Breast epithelium (tissue), 4 donors: ENCODE data around the gene RTN3. TPM values are rescaled to one million over a fixed set of nuclear protein-coding genes. Genes with fewer than 3 reads are reported as not detected.
A peak's percentile ranks its signal among the peaks of the same experiment; 100 is the strongest.

Experiments used
- DNase-seq, 2 donors: peaks; one replicate each; pipeline ENCODE4 v3.0.0-alpha.2; 2019; ENCODE audit warnings: low spot score in 2 of 2
- H3K27ac ChIP-seq, 2 donors: fragments of 200-600 bp; sonication (generic) in 1 of 2; one replicate each; pipeline ENCODE4 v1.5.1; 2016 to 2019; ENCODE audit warnings: mild to moderate bottlenecking in 1 of 2
- H3K27me3 ChIP-seq, 2 donors: fragments of 200-600 bp; sonication (generic) in 1 of 2; one replicate each; pipeline versions ENCODE4 v1.5.1 to v1.6.0; 2017 to 2019; ENCODE audit warnings: control low read depth in 1 of 2, mild to moderate bottlenecking in 1 of 2
- H3K36me3 ChIP-seq: fragments of 200-600 bp; one replicate; pipeline ENCODE4 v1.5.1; 2019
- H3K4me1 ChIP-seq, 2 donors: fragments of 200-600 bp; sonication (generic); one replicate each; pipeline ENCODE4 v1.5.1; 2016 to 2019; ENCODE audit warnings: control low read depth in 1 of 2
- H3K4me3 ChIP-seq, 3 donors: fragments of 200-600 bp; sonication (generic); 1 replicate in 2 of 3; 2 replicates in 1 of 3; pipeline ENCODE4 v1.5.1; 2016 to 2019; ENCODE audit warnings: mild to moderate bottlenecking in 3 of 3, moderate library complexity in 2 of 3
- H3K9me3 ChIP-seq, 2 donors: fragments of 200-600 bp; sonication (generic) in 1 of 2; one replicate each; pipeline ENCODE4 v1.5.1; 2016 to 2019; ENCODE audit warnings: control low read depth in 1 of 2
- POLR2A ChIP-seq: fragments of 450-650 bp; IDR thresholded peaks from one replicate; pipeline ENCODE4 v1.6.1; 2016; ENCODE audit warnings: antibody characterized with exemption, mild to moderate bottlenecking, moderate library complexity
- POLR2AphosphoS5 ChIP-seq, 3 donors: sonication (generic); formaldehyde crosslinking; IDR thresholded peaks; one replicate each; pipeline ENCODE4 v1.6.1; 2017; ENCODE audit warnings: antibody characterized with exemption in 3 of 3
- intact Hi-C: fragments of 100-400 bp; cut with DNase I; formaldehyde crosslinking; loops from one replicate; pipeline ENCODE4 v1.15.1; 2023; ENCODE audit warnings: low total_unique reads
- total RNA-seq, 3 donors: library from RNA; depleted of rRNA; stranded (reverse); fragments of >200 nt; gene quantifications; one replicate each; pipeline ENCODE4 v1.1.0, GENCODE V29; 2016
- TF ChIP-seq, protein P1 (sequence below), 3 donors: fragments of 450-650 bp; IDR thresholded peaks; one replicate each; pipeline ENCODE4 v1.5.1; 2016 to 2017; ENCODE audit warnings: antibody characterized with exemption in 3 of 3, mild to moderate bottlenecking in 3 of 3, moderate library complexity in 3 of 3

RTN3 gene
- total RNA-seq, 3 donors from 2014 or later = 115 to 199 (median 162) TPM

DNA sequence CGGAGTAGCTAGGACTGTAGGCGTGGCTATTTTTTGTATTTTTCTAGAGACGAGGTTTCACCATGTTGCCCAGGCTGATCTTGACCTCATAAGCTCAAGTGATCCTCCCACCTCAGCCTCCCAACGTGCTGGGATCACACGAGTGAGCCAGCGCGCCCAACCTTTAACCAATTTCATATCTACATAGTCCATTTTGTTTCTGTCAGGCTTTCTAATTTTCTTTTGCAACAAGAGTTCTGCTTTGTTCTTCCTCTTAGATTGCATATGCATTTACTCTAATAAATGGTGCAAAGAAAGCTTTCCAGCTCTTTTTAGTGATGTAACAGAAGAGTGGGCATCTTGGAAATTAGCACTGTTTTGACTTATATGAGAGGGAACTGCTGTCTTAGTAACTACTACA, 13.3 kb downstream of the RTN3 start:
- TF ChIP-seq POLR2A (no peak), POLR2AphosphoS5 (IDR thresholded peaks at IDR 0.05) (no peak)
- TF ChIP-seq, protein P1, sequence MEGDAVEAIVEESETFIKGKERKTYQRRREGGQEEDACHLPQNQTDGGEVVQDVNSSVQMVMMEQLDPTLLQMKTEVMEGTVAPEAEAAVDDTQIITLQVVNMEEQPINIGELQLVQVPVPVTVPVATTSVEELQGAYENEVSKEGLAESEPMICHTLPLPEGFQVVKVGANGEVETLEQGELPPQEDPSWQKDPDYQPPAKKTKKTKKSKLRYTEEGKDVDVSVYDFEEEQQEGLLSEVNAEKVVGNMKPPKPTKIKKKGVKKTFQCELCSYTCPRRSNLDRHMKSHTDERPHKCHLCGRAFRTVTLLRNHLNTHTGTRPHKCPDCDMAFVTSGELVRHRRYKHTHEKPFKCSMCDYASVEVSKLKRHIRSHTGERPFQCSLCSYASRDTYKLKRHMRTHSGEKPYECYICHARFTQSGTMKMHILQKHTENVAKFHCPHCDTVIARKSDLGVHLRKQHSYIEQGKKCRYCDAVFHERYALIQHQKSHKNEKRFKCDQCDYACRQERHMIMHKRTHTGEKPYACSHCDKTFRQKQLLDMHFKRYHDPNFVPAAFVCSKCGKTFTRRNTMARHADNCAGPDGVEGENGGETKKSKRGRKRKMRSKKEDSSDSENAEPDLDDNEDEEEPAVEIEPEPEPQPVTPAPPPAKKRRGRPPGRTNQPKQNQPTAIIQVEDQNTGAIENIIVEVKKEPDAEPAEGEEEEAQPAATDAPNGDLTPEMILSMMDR (IDR thresholded peaks at IDR 0.05) = no peak
- H3K9me3 ChIP-seq = no peaks in the 10 kb centered on the region
- no peaks in the 10 kb centered on the region for H3K27me3 ChIP-seq
- H3K4me3 ChIP-seq = no peak overlapping the region
- no peaks in the 10 kb centered on the region for H3K36me3 ChIP-seq
- DNase-seq = no peak
- intact Hi-C loops = no loop called here
- H3K27ac ChIP-seq = no peak overlapping the region
- H3K4me1 ChIP-seq = peaks cover 0 to 4% of the 10 kb centered on the region in 2 donors

- intact Hi-C loops = no loop called here
- DNase-seq = no peak
Observed at GRCh38 chr11:63698976-63699733, 17.9 kb downstream of the RTN3 start.

DNA sequence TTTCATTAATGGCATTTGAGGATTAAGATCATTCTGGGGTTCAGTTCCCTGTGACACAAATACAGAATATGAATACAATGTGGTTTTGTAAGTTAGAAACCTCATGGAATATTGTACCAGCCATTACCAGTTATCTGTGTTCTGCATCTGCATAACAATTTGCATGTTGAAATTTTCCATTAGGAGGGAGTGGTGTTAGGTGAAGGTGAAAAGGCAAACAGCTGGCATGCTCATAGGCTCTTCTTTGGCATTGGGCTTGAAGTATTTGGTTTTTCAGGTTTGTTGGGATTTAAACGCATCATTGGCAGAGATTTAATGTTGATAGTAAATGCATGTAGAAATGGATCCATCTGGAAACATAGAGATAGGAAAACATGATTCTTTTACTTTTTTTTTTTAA, 18.6 kb downstream of the RTN3 start:
- Histone ChIP-seq H3K4me1 (peaks cover 0 to 4% of the 10 kb centered on the region in 2 donors), H3K27ac (peak overlapping the region; percentile 57 to 78), H3K9me3 (no peaks in the 10 kb centered on the region), H3K4me3 (no peak overlapping the region), H3K36me3 (no peaks in the 10 kb centered on the region), H3K27me3 (no peaks in the 10 kb centered on the region)
- TF ChIP-seq POLR2A = no peak
- TF ChIP-seq, protein P1 (IDR thresholded peaks at IDR 0.05) = no peak
- no peak for TF ChIP-seq POLR2AphosphoS5 (IDR thresholded peaks at IDR 0.05)
- DNase-seq = no peak
- intact Hi-C loops = no loop called here

More at GRCh38 chr11:63698976-63699733, 17.9 kb downstream of the RTN3 start:
- Histone ChIP-seq H3K27me3 (no peaks in the 10 kb centered on the region), H3K27ac (peak overlapping the region; percentile 57 to 78), H3K9me3 (no peaks in the 10 kb centered on the region), H3K4me3 (no peak overlapping the region), H3K36me3 (no peaks in the 10 kb centered on the region), H3K4me1 (peaks cover 0 to 4% of the 10 kb centered on the region in 2 donors)
- TF ChIP-seq POLR2AphosphoS5 (IDR thresholded peaks at IDR 0.05) (no peak), POLR2A (no peak)
- TF ChIP-seq, protein P1 (IDR thresholded peaks at IDR 0.05) = no peak

GRCh38 chr11:63705526-63705925, 24.2 kb downstream of the RTN3 start:
- no peaks in the 10 kb centered on the region for H3K4me1 ChIP-seq
- no peak for TF ChIP-seq POLR2AphosphoS5 (IDR thresholded peaks at IDR 0.05)
- TF ChIP-seq, protein P1 (IDR thresholded peaks at IDR 0.05) = no peak
- no peak for TF ChIP-seq POLR2A
- H3K27ac ChIP-seq = peak overlapping the region in 1 of 2 donors; percentile 36
- DNase-seq = no peak
- no peaks in the 10 kb centered on the region for H3K36me3 ChIP-seq
- H3K27me3 ChIP-seq = no peaks in the 10 kb centered on the region
- intact Hi-C loops = no loop called here
- H3K4me3 ChIP-seq = no peak overlapping the region
- no peaks in the 10 kb centered on the region for H3K9me3 ChIP-seq

GRCh38 chr11:63708764-63709163, 27.5 kb downstream of the RTN3 start:
- no peak for DNase-seq
- Histone ChIP-seq H3K9me3 (no peaks in the 10 kb centered on the region), H3K27me3 (no peaks in the 10 kb centered on the region), H3K4me3 (no peak overlapping the region), H3K4me1 (no peaks in the 10 kb centered on the region), H3K36me3 (no peaks in the 10 kb centered on the region), H3K27ac (no peak overlapping the region)
- intact Hi-C loops = no loop called here
- TF ChIP-seq, protein P1 (IDR thresholded peaks at IDR 0.05) = no peak
- TF ChIP-seq POLR2A (no peak), POLR2AphosphoS5 (IDR thresholded peaks at IDR 0.05) (no peak)
